ENCODE results near the gene PSMD13. TPM values are rescaled to one million over a fixed set of nuclear protein-coding genes. Genes with fewer than 3 reads are reported as not detected.

PSMD13 gene
- total RNA-seq, 1 donor from 2014 or later, result 89.9 TPM

DNA sequence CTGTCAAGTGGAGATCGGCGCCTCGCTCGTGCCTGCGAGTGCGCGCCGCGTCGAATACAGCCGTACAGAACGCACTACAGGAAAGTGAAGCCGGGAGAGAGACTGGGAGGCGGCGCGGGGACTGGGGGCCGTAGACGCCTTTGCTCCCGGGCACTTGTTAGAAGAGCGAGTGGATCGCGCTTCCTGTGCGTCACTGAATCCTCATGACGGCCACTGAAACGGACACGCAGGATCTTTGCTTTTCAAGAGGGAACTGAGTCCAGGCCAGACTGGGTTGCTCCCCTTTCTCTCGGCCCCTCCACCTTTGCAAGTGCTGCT, 29.0 kb upstream of the PSMD13 start:
- ATAC-seq, result peak; percentile 0
- TF ChIP-seq, protein P1, sequence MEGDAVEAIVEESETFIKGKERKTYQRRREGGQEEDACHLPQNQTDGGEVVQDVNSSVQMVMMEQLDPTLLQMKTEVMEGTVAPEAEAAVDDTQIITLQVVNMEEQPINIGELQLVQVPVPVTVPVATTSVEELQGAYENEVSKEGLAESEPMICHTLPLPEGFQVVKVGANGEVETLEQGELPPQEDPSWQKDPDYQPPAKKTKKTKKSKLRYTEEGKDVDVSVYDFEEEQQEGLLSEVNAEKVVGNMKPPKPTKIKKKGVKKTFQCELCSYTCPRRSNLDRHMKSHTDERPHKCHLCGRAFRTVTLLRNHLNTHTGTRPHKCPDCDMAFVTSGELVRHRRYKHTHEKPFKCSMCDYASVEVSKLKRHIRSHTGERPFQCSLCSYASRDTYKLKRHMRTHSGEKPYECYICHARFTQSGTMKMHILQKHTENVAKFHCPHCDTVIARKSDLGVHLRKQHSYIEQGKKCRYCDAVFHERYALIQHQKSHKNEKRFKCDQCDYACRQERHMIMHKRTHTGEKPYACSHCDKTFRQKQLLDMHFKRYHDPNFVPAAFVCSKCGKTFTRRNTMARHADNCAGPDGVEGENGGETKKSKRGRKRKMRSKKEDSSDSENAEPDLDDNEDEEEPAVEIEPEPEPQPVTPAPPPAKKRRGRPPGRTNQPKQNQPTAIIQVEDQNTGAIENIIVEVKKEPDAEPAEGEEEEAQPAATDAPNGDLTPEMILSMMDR (IDR thresholded peaks at IDR 0.05), result no peak
- Histone ChIP-seq H3K27me3 (no peaks in the 10 kb centered on the region), H3K27ac (peak overlapping the region; percentile 99), H3K9me3 (no peaks in the 10 kb centered on the region), H3K4me1 (peaks cover 35% of the 10 kb centered on the region), H3K4me3 (peak overlapping the region; percentile 88), H3K36me3 (peaks cover 58% of the 10 kb centered on the region)
- DNase-seq, result no peak
- intact Hi-C loops (cut with DNase I), result no loop called here

DNA sequence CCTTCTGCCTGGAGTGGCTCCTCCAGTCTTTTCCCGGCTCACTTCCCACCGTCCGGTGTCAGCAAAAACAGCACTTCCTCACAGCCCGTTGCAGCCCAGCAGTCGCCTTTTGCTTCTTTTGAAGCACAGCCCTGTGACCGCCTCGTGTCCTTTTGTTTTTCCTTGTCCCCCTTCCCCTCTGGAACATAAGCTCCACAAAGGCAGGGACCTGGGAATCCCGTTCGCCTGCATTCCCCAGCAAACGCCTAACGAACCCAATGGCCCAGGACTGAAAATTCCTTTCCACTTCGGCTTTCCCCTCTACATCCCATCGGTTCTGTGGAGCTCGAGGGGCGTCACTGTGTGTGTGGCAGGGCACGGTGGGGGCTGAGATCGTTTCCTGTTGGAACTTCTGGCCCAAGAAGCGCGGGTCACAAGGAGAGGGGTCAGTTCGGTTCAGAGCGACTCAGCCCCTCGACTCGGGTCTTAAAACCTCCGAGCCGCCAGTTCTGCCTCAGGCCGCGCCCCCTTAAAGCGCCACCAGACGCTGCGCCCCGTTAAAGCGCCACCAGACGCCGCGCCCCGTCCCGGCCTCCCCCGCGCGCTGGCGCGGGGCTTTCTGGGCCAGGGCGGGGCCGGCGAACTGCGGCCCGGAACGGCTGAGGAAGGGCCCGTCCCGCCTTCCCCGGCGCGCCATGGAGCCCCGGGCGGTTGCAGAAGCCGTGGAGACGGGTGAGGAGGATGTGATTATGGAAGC, 28.4 kb upstream of the PSMD13 start:
- H3K27ac ChIP-seq, result peak overlapping the region; percentile 99
- TF ChIP-seq, protein P1 (IDR thresholded peaks at IDR 0.05), result no peak
- no peaks in the 10 kb centered on the region for H3K27me3 ChIP-seq
- H3K36me3 ChIP-seq, result peaks cover 61% of the 10 kb centered on the region
- ATAC-seq (peak; percentile 79), DNase-seq (peak; percentile 93)
- H3K9me3 ChIP-seq, result no peaks in the 10 kb centered on the region
- H3K4me1 ChIP-seq, result peaks cover 35% of the 10 kb centered on the region
- H3K4me3 ChIP-seq, result peak overlapping the region; percentile 88
- intact Hi-C loops (cut with DNase I), result no loop called here

DNA sequence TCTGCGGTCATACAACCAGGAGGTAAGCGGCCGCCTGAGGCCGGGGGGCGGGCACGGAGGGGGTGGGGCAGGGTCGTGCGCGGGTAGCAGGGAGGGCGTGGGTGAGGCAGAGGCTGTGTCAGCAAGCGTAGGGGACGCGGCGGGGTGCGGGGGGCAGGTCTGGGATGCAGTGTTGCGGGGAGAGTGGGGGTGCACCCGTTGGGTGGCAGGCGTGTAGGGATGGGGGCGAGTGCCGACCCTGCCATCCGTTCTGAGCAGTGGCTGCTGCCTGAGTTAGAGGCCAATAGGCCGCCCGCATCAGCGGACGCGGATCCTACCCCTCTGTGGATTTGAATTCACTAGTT, 27.9 kb upstream of the PSMD13 start:
- TF ChIP-seq, protein P1 (IDR thresholded peaks at IDR 0.05), result no peak
- Histone ChIP-seq H3K4me1 (peaks cover 35% of the 10 kb centered on the region), H3K9me3 (no peaks in the 10 kb centered on the region), H3K4me3 (peak overlapping the region; percentile 88), H3K36me3 (peaks cover 61% of the 10 kb centered on the region), H3K27ac (peak overlapping the region; percentile 99), H3K27me3 (no peaks in the 10 kb centered on the region)
- peak; percentile 0 for ATAC-seq
- DNase-seq, result no peak
- intact Hi-C loops (cut with DNase I), result no loop called here

DNA sequence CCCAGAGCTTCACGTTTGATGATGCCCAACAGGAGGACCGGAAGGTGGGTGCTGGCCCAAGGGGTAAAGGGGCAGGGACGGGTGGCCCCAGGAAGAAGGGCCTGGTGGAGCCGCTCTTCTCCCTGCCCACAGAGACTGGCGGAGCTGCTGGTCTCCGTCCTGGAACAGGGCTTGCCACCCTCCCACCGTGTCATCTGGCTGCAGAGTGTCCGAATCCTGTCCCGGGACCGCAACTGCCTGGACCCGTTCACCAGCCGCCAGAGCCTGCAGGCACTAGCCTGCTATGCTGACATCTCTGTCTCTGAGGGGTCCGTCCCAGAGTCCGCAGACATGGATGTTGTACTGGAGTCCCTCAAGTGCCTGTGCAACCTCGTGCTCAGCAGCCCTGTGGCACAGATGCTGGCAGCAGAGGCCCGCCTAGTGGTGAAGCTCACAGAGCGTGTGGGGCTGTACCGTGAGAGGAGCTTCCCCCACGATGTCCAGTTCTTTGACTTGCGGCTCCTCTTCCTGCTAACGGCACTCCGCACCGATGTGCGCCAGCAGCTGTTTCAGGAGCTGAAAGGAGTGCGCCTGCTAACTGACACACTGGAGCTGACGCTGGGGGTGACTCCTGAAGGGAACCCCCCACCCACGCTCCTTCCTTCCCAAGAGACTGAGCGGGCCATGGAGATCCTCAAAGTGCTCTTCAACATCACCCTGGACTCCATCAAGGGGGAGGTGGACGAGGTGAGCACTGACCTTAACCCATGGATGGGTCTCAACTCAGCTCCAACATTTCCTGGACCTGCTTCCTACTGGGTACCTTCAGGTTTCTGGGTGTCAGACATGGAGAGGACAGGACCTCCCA, 27.3 kb upstream of the PSMD13 start:
- intact Hi-C loops (cut with DNase I), result no loop called here
- H3K36me3 ChIP-seq, result peaks cover 61% of the 10 kb centered on the region
- H3K4me1 ChIP-seq, result peaks cover 35% of the 10 kb centered on the region
- peak overlapping the region; percentile 99 for H3K27ac ChIP-seq
- no peaks in the 10 kb centered on the region for H3K9me3 ChIP-seq
- no peaks in the 10 kb centered on the region for H3K27me3 ChIP-seq
- TF ChIP-seq, protein P1 (IDR thresholded peaks at IDR 0.05), result no peak
- peak; percentile 66 for DNase-seq
- no peak for ATAC-seq
- peak overlapping the region; percentile 88 for H3K4me3 ChIP-seq

DNA sequence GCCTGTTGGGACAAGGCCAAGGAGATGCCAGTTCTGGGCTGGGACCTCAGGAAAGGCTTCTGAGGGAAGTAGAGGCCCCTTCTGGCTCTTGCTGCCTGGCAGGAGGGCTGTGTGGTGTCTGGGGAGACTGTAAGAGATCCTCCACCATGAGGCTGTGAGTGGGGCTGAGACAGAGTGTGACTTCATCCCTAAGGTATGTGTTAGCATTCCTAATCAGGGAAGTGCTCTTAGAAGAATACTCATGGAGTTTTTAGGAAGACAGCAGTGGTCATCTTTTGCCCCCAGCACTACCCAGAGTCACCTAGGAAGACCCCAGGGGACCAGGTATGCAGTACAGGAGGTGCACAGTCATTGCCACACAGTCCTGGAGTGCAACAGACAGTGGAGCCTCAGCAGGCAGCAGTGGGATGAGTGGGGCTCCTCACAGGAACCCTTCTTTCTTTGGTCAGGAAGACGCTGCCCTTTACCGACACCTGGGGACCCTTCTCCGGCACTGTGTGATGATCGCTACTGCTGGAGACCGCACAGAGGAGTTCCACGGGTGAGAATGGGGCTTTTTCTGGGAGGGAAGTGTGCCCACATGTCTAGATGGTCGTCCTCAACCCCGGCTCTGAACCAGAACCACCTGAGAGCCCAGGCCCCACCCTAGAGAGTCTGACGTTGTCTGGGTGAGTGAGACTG, 26.5 kb upstream of the PSMD13 start:
- Histone ChIP-seq H3K27ac (no peak overlapping the region), H3K4me3 (peak overlapping the region; percentile 88), H3K9me3 (no peaks in the 10 kb centered on the region), H3K27me3 (no peaks in the 10 kb centered on the region), H3K4me1 (peaks cover 30% of the 10 kb centered on the region), H3K36me3 (peaks cover 61% of the 10 kb centered on the region)
- TF ChIP-seq, protein P1 (IDR thresholded peaks at IDR 0.05), result no peak
- intact Hi-C loops (cut with DNase I), result no loop called here
- DNase-seq, result peak; percentile 39
- no peak for ATAC-seq
